ENCODE results near the gene IL12RB2. TPM values are rescaled to one million over a fixed set of nuclear protein-coding genes. Genes with fewer than 3 reads are reported as not detected.
"Not testable (repeated sequence)": the region's sequence is repeated elsewhere in the genome, so short reads cannot be mapped to it uniquely, and the experiment has no call there.

IL12RB2 gene
- polyA plus RNA-seq, 1 experiment = not detected

DNA sequence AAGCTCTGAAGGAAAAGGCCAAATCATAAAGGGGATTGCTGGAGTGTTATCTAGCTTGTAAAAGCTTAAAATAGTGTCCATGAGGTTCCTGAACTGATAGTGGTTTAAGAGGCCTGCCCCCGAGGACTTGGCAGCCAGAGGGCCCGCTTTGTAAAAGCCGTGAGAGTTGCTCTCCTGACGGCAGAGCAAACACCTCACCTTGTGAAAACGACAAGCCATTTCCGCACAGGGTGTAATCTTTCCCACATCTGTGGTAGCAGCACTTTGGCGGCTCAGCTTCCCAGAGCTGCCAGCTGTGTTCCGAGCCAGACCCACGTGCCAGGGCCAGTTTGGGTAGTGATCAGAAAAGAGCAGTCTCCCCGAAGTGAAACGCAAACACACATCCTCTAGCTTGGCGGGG is 85.6 kb downstream of the IL12RB2 start:
- POLR2A ChIA-PET = no interaction called here
- DNase-seq (ENCODE audit: low read depth) = no peak

GRCh38 chr1:67393737-67394136 is 86.1 kb downstream of the IL12RB2 start:
- H3K36me3 ChIP-seq (ENCODE audit: control insufficient read depth, insufficient read depth, low read length) = peaks cover 2% of the 10 kb centered on the region; the same call in 1 of the 2 replicates
- CTCF ChIA-PET = no interaction called here
- no peak overlapping the region for H3K4me3 ChIP-seq (ENCODE audit: low read depth, low read length)
- no peaks in the 10 kb centered on the region for H3K27me3 ChIP-seq (ENCODE audit: control insufficient read depth, insufficient read depth, low read length)
- POLR2A ChIA-PET = no interaction called here
- no peak for DNase-seq (ENCODE audit: low read depth)
- TF ChIP-seq, protein P1, sequence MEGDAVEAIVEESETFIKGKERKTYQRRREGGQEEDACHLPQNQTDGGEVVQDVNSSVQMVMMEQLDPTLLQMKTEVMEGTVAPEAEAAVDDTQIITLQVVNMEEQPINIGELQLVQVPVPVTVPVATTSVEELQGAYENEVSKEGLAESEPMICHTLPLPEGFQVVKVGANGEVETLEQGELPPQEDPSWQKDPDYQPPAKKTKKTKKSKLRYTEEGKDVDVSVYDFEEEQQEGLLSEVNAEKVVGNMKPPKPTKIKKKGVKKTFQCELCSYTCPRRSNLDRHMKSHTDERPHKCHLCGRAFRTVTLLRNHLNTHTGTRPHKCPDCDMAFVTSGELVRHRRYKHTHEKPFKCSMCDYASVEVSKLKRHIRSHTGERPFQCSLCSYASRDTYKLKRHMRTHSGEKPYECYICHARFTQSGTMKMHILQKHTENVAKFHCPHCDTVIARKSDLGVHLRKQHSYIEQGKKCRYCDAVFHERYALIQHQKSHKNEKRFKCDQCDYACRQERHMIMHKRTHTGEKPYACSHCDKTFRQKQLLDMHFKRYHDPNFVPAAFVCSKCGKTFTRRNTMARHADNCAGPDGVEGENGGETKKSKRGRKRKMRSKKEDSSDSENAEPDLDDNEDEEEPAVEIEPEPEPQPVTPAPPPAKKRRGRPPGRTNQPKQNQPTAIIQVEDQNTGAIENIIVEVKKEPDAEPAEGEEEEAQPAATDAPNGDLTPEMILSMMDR (IDR thresholded peaks at IDR 0.05; ENCODE audit: insufficient read depth, low read depth, low read length) = no peak

More for the DNA sequence above, 85.6 kb downstream of the IL12RB2 start:
- TF ChIP-seq, protein P1 (IDR thresholded peaks at IDR 0.05; ENCODE audit: insufficient read depth, low read depth, low read length) = no peak
- CTCF ChIA-PET = no interaction called here
- Histone ChIP-seq H3K36me3 (ENCODE audit: control insufficient read depth, insufficient read depth, low read length) (peaks cover 2% of the 10 kb centered on the region; the same call in 1 of the 2 replicates), H3K4me3 (ENCODE audit: low read depth, low read length) (no peak overlapping the region), H3K27me3 (ENCODE audit: control insufficient read depth, insufficient read depth, low read length) (no peaks in the 10 kb centered on the region)

GRCh38 chr1:67394548-67394947 is 86.9 kb downstream of the IL12RB2 start:
- peaks cover 2% of the 10 kb centered on the region; the same call in 1 of the 2 replicates for H3K36me3 ChIP-seq (ENCODE audit: control insufficient read depth, insufficient read depth, low read length)
- no peak overlapping the region for H3K4me3 ChIP-seq (ENCODE audit: low read depth, low read length)
- H3K27me3 ChIP-seq (ENCODE audit: control insufficient read depth, insufficient read depth, low read length) = no peaks in the 10 kb centered on the region
- ChIA-PET POLR2A (no interaction called here), CTCF (no interaction called here)
- DNase-seq (ENCODE audit: low read depth) = no peak
- TF ChIP-seq, protein P1 (IDR thresholded peaks at IDR 0.05; ENCODE audit: insufficient read depth, low read depth, low read length) = no peak

DNA sequence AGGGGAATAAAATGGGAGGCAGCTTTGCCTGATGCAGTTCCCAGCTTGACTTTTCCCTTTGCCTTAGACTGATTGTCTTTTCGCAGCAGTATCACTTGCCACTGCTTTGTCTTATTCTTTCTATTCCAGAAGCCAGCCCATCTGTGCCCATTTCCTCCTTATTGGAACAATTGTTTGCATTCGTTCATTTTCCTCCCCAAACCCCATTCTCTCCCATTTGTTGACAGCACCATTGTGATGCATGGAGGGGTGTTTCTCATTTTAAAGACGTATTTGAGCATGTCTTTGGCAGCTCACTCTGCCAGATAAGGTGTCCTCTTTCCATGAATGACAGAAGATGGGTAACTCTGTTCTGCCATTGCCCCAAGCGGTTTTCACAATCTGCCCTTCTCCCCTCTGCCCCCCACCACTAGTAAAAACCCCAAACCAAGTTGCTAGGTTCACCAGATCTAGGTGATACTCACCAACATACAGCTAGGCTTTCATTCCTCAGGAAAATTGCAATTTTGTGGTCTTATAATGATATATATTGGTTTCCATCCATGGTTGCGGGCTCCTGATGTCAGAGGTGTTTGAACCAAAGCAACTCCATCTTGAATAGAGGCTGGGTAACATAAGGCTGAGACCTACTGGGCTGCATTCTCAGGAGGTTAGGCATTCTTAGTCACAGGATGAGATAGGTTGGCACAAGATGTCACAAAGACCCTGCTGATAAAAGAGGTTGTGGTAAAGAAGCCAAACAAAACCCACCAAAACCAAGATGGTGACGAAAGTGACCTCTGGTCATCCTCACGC is 91.7 kb downstream of the IL12RB2 start:
- peaks cover 2% of the 10 kb centered on the region; the same call in 1 of the 2 replicates for H3K36me3 ChIP-seq (ENCODE audit: control insufficient read depth, insufficient read depth, low read length)
- H3K27me3 ChIP-seq (ENCODE audit: control insufficient read depth, insufficient read depth, low read length) = no peaks in the 10 kb centered on the region
- TF ChIP-seq, protein P1 (IDR thresholded peaks at IDR 0.05; ENCODE audit: insufficient read depth, low read depth, low read length) = no peak
- H3K4me3 ChIP-seq (ENCODE audit: low read depth, low read length) = no peak overlapping the region
- ChIA-PET CTCF (interaction anchor here (0.9 kb wide), 1 partner anchor 52 kb away, joined by 3 read pairs; no protein-coding TSS in a partner anchor), POLR2A (no interaction called here)
- no peak for DNase-seq (ENCODE audit: low read depth)

- DNase-seq (ENCODE audit: low read depth); H3K27me3 ChIP-seq (ENCODE audit: control insufficient read depth, insufficient read depth, low read length); H3K4me3 ChIP-seq (ENCODE audit: low read depth, low read length); CTCF ChIA-PET; POLR2A ChIA-PET; H3K36me3 ChIP-seq (ENCODE audit: control insufficient read depth, insufficient read depth, low read length): not testable (repeated sequence)
These were observed 92.5 kb downstream of the IL12RB2 start for GRCh38 chr1:67400029-67400786.
